GM19025 (cell line): ENCODE results near the gene ADORA1.

ENCODE experiments used
- ATAC-seq: cut with Tn5 transposase; IDR thresholded peaks from one replicate; pipeline ENCODE4 v1.9.1; 2021; ENCODE audit warnings: mild to moderate bottlenecking, low read depth, moderate library complexity; ENCODE audit not compliant: unreplicated experiment

Gene ADORA1

GRCh38 chr1:203138066-203138465 lies 10.5 kb downstream of the ADORA1 start:
- no peak for ATAC-seq

GRCh38 chr1:203139976-203140475 lies 12.5 kb downstream of the ADORA1 start:
- no peak for ATAC-seq

DNA sequence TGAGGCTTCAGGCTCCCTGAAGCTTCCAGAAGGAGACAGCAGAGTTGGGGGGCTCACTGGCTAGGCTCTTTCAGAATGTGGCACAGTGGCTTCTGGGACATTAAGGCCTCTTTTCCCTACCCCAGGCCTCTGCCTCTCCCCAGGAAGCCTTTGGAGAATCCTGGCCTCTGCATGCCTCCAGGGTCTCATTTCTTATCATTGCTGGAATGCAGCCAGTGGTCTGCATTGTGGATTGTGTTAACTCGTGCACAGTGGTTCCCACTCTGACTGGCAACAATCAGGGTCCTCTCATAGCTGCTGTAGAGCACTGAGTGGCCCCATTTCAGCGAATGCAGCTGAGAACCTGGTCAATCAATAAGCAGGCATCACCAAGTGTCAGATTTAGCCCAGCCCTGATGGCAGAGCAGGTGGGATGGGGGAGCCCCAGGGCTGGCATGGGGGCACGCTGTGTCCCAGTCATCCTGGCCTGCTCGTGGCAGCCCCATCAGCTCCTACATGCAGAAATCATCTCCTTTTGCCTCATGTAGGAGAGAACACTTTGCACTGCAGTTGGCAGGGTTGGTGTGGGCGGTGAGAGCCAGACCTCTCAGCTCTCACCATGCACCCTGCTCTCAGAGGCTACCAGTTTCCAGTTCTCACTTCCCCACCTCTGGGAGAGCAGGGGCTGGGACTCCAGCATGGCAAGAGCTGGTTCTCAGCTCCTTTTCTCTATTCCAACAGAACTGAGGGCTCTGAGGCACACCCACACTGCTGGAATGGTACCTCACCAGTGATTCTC lies 13.4 kb downstream of the ADORA1 start:
- ATAC-seq = no peak

DNA sequence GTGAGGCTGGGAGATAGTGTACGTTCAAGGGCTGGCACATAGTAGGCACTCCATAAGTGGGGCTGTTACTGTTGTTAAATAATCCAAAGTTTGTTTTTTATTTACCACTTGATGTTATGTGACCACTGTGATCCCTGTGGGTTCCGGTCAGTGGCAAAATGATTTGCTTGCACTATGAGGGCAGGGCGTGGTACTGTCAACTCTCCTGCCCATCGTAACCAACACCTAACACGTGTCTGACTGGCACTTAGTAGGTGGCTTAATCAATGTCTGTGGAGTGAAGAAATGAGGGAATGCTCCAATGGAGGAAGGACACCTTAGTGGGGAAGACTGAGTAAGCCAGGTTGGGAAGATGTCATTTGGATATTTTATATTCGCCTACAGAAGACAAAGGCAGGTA lies 14.6 kb downstream of the ADORA1 start:
- ATAC-seq = no peak

- no peak for ATAC-seq
Observed at GRCh38 chr1:203142684-203143408, 15.3 kb downstream of the ADORA1 start.

DNA sequence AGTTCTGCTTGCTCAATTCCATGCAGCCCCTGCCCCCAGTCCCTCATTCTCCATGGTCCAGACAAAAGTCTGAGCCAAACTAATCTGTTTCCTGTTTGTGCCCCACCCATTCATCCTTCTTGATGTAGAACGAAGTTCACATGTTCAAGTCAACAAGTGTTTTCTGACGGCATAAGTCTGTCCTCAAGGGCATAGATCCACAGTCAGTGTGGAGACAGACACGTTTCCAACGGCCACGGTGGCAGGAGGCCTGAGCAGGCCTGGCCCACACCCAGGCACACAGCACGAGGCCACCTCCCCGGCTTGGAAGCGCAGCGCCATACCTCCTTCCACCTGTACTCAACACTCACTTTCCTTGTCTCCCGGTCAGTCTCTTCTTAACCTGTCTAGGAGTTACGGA lies 16.1 kb downstream of the ADORA1 start:
- no peak for ATAC-seq

DNA sequence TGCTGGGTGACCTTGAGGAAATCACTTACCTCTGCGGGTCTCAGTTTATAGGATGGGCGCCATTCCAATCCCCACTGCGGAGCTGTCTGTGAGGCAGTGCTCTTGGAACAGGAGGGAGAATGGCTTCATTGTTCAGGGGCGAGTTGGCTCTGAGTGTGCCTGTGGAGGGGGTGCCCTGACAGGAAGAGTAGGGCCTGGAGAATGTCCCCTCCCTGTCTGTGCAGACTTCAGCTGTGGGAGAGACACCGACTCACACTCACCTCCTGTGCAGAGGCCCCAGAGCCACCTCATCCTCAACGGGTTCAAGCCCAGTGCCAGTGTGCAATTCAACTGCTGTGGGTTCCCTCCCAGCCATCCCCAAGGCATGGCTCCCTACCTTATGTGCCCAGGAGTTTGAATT lies 17.1 kb downstream of the ADORA1 start:
- ATAC-seq = no peak

- no peak for ATAC-seq
Observed at GRCh38 chr1:203145321-203146041, 18.0 kb downstream of the ADORA1 start.

DNA sequence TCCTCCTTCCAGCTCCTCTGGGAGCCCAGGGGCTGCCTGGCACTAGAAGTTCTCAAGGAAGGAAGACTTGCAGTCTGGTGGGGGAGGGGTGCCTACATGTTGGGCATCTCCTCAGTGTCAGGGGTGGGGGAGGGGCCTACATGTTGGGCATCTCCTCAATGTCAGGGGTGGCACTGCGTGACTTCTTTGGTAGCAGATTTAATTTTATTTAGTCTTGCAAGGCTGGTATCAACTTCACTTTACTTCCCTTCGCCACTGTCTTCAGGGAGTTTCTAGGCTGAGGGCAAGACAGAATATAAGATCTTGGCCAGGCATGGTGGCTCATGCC lies 18.5 kb downstream of the ADORA1 start:
- ATAC-seq = no peak

GRCh38 chr1:203146537-203146936 lies 19.0 kb downstream of the ADORA1 start:
- ATAC-seq = no peak

GRCh38 chr1:203147376-203147775 lies 19.9 kb downstream of the ADORA1 start:
- no peak for ATAC-seq

GRCh38 chr1:203148127-203148526 lies 20.6 kb downstream of the ADORA1 start:
- ATAC-seq = no peak

- ATAC-seq = no peak
Observed at GRCh38 chr1:203148579-203148978, 21.1 kb downstream of the ADORA1 start.

DNA sequence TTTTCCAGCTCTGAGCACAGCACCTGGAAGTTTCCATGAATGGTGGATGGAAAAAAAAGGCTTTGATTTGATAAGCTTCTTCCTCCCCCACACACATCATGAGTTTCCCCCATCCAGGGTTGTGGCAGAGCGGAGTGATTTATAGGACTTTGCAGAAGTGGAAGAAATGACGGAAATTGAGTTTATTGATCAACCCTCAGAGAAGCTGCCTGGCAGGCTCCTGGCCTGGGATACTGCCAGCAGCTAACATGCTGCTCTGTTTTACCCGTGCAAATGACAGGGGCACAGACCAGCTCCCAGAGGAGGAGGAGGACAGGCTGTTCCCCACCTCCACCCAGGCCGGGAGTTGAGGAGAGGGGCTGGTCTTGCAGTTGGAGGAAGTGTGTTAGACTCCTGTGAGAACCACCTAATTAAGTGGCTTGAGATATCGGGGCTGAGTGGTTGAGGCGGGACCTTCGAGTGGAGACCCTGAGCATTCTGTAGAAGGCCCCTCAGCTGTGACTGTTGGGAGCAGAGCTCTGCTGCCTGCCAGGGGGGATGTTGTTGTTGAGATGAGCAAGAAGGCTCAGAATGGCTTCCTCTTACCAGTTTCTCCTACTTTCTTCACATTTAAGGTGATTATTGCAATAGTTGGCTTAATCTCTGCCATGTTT lies 21.8 kb downstream of the ADORA1 start:
- ATAC-seq = no peak

- ATAC-seq = no peak
Observed at GRCh38 chr1:203150511-203151297, 23.2 kb downstream of the ADORA1 start.

DNA sequence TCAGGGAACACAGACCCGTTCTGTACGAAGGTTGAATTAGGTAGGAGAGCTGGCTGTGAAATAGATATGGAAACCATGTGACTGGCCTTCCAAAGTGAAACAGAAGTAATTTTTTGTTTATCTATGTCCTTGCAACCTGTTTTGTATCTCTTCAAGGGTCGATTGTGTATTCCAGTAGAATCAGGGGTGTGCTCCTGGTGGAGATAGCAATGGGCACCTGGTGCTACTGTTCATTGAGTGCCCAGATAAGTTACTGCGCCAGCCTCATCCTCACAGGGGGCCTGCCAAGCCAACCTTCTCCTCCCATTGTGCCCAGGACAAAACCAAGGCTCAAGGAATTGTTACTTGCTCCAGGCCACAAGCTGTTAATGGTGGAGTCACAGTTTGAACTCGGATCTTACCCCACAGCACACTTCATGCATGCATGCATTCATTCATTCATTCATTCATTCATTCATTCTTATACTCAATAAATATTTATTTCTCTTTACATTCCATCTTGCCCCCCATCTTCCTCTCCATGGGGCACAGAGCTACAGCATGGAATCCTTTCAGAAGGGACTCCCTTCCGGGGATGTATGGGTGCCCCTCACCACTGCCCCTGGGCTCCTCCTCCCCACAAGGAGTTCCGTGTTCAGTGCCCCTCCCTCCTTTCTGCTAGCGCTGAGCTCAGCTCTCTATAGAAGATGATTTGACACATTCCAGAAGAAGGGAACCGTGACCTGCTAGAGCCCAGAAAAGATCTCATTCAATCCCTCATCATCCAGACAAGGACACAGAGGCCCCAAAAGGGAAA lies 24.0 kb downstream of the ADORA1 start:
- ATAC-seq = no peak

GRCh38 chr1:203152158-203153034 lies 24.9 kb downstream of the ADORA1 start:
- no peak for ATAC-seq
